Neural cell (in vitro differentiated cells): ENCODE data around the gene TTN.

Experiments
- CTCF ChIP-seq: fragments of 450-650 bp; IDR thresholded peaks from 2 replicates; pipeline ENCODE4 v1.5.1; 2014; ENCODE audit warnings: antibody characterized with exemption, mild to moderate bottlenecking, moderate library complexity; ENCODE audit not compliant: poor library complexity, severe bottlenecking
- EZH2 ChIP-seq: fragments of 200-600, 300-800 bp; shearing (Covaris generic), sonication (generic); IDR thresholded peaks from 2 replicates; pipeline ENCODE4 v1.6.1; 2014; ENCODE audit warnings: antibody characterized with exemption, low read length, borderline replicate concordance, mild to moderate bottlenecking; ENCODE audit not compliant: insufficient read depth, poor library complexity, severe bottlenecking
- POLR2AphosphoS5 ChIP-seq: IDR thresholded peaks from 2 replicates; pipeline ENCODE4 v1.6.1; 2012
- SMC3 ChIP-seq: fragments of 450-650 bp; conservative IDR thresholded peaks from 2 replicates; pipeline ENCODE4 v1.6.1; 2014; ENCODE audit warnings: antibody characterized with exemption, mild to moderate bottlenecking, moderate library complexity; ENCODE audit not compliant: poor library complexity
- TF ChIP-seq, protein P1 (sequence below): IDR thresholded peaks from 2 replicates; pipeline ENCODE4 v1.6.1; 2012; ENCODE audit warnings: borderline replicate concordance

DNA sequence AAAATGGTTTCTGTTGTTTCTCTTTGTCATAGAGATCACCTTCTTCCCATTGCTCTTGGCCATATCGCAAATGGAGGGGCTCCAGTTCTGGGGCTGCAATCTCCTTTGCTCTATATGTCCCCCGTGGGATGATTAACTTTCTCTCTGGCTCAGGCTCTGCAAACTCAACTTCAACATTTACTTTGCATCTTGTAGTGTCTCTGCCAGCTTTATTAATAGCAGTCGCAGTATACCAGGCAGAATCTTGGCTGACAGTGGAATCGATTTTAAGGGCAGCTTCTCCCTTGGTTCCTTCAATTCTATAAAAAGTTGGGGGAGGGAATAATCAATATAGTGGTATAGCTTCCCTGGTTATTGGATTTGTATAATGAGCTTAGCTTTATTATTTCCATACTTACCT is 30.5 kb downstream of the TTN start:
- TF ChIP-seq CTCF: no peak
- TF ChIP-seq SMC3: no peak
- no peak for TF ChIP-seq EZH2
- TF ChIP-seq, protein P1, sequence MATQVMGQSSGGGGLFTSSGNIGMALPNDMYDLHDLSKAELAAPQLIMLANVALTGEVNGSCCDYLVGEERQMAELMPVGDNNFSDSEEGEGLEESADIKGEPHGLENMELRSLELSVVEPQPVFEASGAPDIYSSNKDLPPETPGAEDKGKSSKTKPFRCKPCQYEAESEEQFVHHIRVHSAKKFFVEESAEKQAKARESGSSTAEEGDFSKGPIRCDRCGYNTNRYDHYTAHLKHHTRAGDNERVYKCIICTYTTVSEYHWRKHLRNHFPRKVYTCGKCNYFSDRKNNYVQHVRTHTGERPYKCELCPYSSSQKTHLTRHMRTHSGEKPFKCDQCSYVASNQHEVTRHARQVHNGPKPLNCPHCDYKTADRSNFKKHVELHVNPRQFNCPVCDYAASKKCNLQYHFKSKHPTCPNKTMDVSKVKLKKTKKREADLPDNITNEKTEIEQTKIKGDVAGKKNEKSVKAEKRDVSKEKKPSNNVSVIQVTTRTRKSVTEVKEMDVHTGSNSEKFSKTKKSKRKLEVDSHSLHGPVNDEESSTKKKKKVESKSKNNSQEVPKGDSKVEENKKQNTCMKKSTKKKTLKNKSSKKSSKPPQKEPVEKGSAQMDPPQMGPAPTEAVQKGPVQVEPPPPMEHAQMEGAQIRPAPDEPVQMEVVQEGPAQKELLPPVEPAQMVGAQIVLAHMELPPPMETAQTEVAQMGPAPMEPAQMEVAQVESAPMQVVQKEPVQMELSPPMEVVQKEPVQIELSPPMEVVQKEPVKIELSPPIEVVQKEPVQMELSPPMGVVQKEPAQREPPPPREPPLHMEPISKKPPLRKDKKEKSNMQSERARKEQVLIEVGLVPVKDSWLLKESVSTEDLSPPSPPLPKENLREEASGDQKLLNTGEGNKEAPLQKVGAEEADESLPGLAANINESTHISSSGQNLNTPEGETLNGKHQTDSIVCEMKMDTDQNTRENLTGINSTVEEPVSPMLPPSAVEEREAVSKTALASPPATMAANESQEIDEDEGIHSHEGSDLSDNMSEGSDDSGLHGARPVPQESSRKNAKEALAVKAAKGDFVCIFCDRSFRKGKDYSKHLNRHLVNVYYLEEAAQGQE: no peak
- no peak for TF ChIP-seq POLR2AphosphoS5
